Esophagus muscularis mucosa (tissue), 4 donors: Measurements from ENCODE around the gene CYP19A1. TPM values are rescaled to one million over a fixed set of nuclear protein-coding genes. Genes with fewer than 3 reads are reported as not detected.

Experiments used
- DNase-seq: peaks from one replicate; pipeline ENCODE4 v3.0.0-alpha.2; 2017; ENCODE audit errors: extremely low spot score
- H3K27ac ChIP-seq, 4 donors: fragments of 200-600 bp; sonication (generic); replicated peaks in 1 of 4; 1 replicate in 3 of 4; 2 replicates in 1 of 4; pipeline ENCODE4 v1.5.1; 2016 to 2019; ENCODE audit warnings: mild to moderate bottlenecking in 1 of 4
- H3K27me3 ChIP-seq, 4 donors: fragments of 200-600 bp; sonication (generic); one replicate each; pipeline versions ENCODE4 v1.5.1 to v1.6.0; 2016 to 2019
- H3K36me3 ChIP-seq, 4 donors: fragments of 200-600 bp; sonication (generic); one replicate each; pipeline ENCODE4 v1.5.1; 2016 to 2019
- H3K4me1 ChIP-seq, 4 donors: fragments of 200-600 bp; sonication (generic); one replicate each; pipeline ENCODE4 v1.5.1; 2016 to 2019
- H3K4me3 ChIP-seq, 4 donors: fragments of 200-600 bp; sonication (generic); 1 replicate in 2 of 4; 2 replicates in 2 of 4; pipeline ENCODE4 v1.5.1; 2016 to 2019; ENCODE audit warnings: mild to moderate bottlenecking in 4 of 4, moderate library complexity in 1 of 4
- H3K9me3 ChIP-seq, 4 donors: fragments of 200-600 bp; sonication (generic); 1 replicate in 3 of 4; 2 replicates in 1 of 4; pipeline ENCODE4 v1.5.1; 2016 to 2019
- EP300 ChIP-seq: sonication (generic); formaldehyde crosslinking; IDR thresholded peaks from one replicate; pipeline ENCODE4 v1.6.1; 2017; ENCODE audit warnings: antibody characterized with exemption
- POLR2A ChIP-seq: fragments of 450-650 bp; IDR thresholded peaks from one replicate; pipeline ENCODE4 v1.6.1; 2017; ENCODE audit warnings: antibody characterized with exemption, moderate library complexity, mild to moderate bottlenecking, low read depth
- POLR2AphosphoS5 ChIP-seq, 2 donors: sonication (generic); formaldehyde crosslinking; IDR thresholded peaks; one replicate each; pipeline ENCODE4 v1.6.1; 2017; ENCODE audit warnings: antibody characterized with exemption in 2 of 2
- WGBS: methylation state at CpG from one replicate; pipeline ENCODE4 v1.1.5; 2018; 5-methylcytosine and 5-hydroxymethylcytosine counted together
- intact Hi-C: fragments of 100-400 bp; cut with DNase I; formaldehyde crosslinking; loops from one replicate; pipeline ENCODE4 v1.15.1; 2023
- total RNA-seq, 4 donors: library from RNA; depleted of rRNA; stranded (reverse); fragments of >200 nt; gene quantifications; one replicate each; pipeline versions ENCODE4 v1.1.0 to v1.2.1, GENCODE V29; 2016
- TF ChIP-seq, protein P1 (sequence below), 3 experiments: fragments of 200-600 bp in 2 of 3; fragments of 450-650 bp in 1 of 3; sonication (generic) in 2 of 3; IDR thresholded peaks; one replicate each; pipeline ENCODE4 v1.5.1; 2017 to 2019; ENCODE audit warnings: antibody characterized with exemption in 3 of 3, mild to moderate bottlenecking in 2 of 3, moderate library complexity in 1 of 3

The CYP19A1 gene
- total RNA-seq, 4 donors from 2014 or later = 1.5 to 3.5 (median 2.1) TPM; not detected in 1

DNA sequence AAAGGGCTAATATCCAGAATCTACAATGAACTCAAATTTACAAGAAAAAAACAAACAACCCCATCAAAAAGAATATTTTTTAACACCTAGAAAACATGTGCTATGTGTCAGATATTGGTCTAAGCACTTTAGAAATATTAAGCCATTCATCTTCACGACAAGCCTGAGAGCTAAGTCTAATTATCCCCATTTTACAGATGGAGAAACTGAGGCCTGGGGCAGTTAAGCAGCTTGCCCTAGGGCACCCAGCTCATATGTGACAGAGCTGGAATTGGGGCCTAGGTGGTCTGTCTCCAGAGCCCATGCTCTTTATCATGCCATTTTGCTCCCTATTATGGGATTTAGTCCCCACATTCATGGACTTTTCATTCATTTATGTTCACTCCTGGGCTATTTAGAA is 92.8 kb downstream of the CYP19A1 start:
- Histone ChIP-seq H3K27me3 (peaks cover 0 to 7% (median 0%) of the 10 kb centered on the region in 4 donors), H3K4me3 (no peak overlapping the region), H3K9me3 (no peaks in the 10 kb centered on the region), H3K27ac (no peak overlapping the region), H3K36me3 (no peaks in the 10 kb centered on the region), H3K4me1 (no peaks in the 10 kb centered on the region)
- no peak for TF ChIP-seq EP300
- TF ChIP-seq, protein P1, sequence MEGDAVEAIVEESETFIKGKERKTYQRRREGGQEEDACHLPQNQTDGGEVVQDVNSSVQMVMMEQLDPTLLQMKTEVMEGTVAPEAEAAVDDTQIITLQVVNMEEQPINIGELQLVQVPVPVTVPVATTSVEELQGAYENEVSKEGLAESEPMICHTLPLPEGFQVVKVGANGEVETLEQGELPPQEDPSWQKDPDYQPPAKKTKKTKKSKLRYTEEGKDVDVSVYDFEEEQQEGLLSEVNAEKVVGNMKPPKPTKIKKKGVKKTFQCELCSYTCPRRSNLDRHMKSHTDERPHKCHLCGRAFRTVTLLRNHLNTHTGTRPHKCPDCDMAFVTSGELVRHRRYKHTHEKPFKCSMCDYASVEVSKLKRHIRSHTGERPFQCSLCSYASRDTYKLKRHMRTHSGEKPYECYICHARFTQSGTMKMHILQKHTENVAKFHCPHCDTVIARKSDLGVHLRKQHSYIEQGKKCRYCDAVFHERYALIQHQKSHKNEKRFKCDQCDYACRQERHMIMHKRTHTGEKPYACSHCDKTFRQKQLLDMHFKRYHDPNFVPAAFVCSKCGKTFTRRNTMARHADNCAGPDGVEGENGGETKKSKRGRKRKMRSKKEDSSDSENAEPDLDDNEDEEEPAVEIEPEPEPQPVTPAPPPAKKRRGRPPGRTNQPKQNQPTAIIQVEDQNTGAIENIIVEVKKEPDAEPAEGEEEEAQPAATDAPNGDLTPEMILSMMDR (IDR thresholded peaks at IDR 0.05) = no peak
- no peak for TF ChIP-seq POLR2A
- TF ChIP-seq POLR2AphosphoS5 (IDR thresholded peaks at IDR 0.05) = no peak
- no peak for DNase-seq
- intact Hi-C loops = no loop called here
- WGBS = 100% methylated on average over 1 of the region's 1 CpG

DNA sequence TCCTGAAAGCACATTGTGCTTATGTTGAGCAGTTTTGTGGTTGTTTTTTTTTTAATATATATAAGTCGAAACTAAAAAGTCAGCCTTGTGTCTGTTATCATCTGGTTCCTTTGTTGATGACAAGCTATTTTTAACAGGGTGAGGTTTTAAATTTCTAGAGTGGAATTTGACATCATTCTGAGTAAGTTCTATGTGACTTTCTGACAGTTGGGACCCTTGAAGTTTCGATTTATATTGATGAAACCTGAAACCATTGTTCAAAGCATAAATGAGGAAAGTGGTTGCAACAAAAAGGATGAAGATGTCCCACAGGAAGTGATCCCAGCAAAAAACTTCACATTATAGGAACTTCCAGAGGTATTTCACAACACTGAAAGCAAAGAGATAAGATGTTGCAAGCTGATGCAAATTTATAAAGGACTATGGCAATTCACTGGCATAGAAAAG is 94.0 kb downstream of the CYP19A1 start:
- Histone ChIP-seq H3K4me3 (no peak overlapping the region), H3K36me3 (no peaks in the 10 kb centered on the region), H3K9me3 (no peaks in the 10 kb centered on the region), H3K27ac (no peak overlapping the region), H3K27me3 (peaks cover 0 to 17% (median 0%) of the 10 kb centered on the region in 4 donors), H3K4me1 (no peaks in the 10 kb centered on the region)
- TF ChIP-seq POLR2AphosphoS5 (IDR thresholded peaks at IDR 0.05) (no peak), POLR2A (no peak), EP300 (no peak)
- TF ChIP-seq, protein P1 (IDR thresholded peaks at IDR 0.05) = no peak
- intact Hi-C loops = no loop called here
- no peak for DNase-seq
- 37% methylated on average over 2 of the region's 2 CpGs for WGBS

DNA sequence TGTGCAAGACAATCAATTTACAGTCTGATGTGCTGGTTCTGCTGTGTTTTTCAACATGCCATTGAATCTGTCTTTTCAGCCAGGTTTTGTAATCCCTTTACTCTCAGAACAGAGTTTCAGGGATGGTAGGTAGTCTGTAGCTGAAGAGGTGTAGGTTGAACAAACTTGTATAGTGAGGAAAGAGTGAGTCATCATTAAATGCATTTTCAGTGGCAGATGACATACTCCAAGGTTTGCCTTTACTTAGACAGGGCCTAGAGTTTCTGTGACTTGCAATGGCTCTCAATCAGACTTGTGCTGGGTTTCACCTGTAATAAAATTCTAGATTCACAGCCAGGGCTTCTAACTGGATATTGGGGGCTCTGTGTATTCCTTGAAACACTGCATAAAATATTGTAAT is 94.6 kb downstream of the CYP19A1 start:
- intact Hi-C loops = no loop called here
- TF ChIP-seq, protein P1 (IDR thresholded peaks at IDR 0.05) = no peak
- TF ChIP-seq POLR2A (no peak), EP300 (no peak), POLR2AphosphoS5 (IDR thresholded peaks at IDR 0.05) (no peak)
- H3K27me3 ChIP-seq = peaks cover 0 to 21% (median 0%) of the 10 kb centered on the region in 4 donors
- H3K9me3 ChIP-seq = no peaks in the 10 kb centered on the region
- H3K4me3 ChIP-seq = no peak overlapping the region
- H3K4me1 ChIP-seq = no peaks in the 10 kb centered on the region
- no peak overlapping the region for H3K27ac ChIP-seq
- no peaks in the 10 kb centered on the region for H3K36me3 ChIP-seq
- no peak for DNase-seq

DNA sequence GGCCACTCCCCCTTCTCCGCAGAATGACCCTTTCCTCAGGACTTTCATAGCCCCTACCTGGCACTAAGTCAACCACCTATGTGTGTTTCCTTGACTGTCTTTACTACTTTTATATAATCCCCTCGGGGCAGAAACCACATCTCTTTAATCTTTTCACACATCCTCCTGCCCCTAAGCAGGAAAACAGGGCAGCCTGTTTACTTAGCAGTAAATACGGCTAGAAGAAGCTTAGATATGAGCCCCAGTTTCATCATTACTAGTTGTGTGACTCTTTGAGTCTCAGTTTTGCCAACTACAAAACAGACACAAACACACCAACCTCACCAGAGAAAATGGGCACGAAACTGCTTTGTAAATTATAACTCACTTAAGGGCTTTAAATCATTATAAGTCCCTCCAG is 98.3 kb downstream of the CYP19A1 start:
- Histone ChIP-seq H3K4me1 (no peaks in the 10 kb centered on the region), H3K36me3 (no peaks in the 10 kb centered on the region), H3K27ac (no peak overlapping the region), H3K4me3 (no peak overlapping the region), H3K27me3 (peaks cover 0 to 21% (median 0%) of the 10 kb centered on the region in 4 donors), H3K9me3 (no peaks in the 10 kb centered on the region)
- 40% methylated on average over 4 of the region's 4 CpGs for WGBS
- no peak for DNase-seq
- intact Hi-C loops = no loop called here
- TF ChIP-seq, protein P1 (IDR thresholded peaks at IDR 0.05) = no peak
- TF ChIP-seq EP300 (no peak), POLR2AphosphoS5 (IDR thresholded peaks at IDR 0.05) (no peak), POLR2A (no peak)

DNA sequence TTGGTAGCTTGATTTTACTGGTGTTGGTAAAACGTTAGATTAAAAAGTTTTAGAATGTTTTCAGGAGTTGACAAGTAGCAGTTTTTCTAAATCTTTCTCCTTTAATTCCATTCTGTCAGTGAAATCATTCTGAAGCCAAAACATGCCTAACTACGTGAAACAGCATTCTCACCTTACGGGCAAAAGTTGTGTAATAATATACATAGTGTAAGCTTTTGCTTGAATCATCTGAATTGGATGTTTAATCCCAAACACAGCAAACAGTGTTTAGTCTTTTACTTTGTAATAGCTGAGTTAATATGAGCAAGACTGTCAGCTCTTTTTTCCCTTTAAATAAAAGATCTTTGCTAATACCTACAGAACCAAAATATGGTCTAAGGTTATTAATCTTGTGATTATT is 100.6 kb downstream of the CYP19A1 start:
- intact Hi-C loops = no loop called here
- Histone ChIP-seq H3K4me1 (no peaks in the 10 kb centered on the region), H3K9me3 (no peaks in the 10 kb centered on the region), H3K27me3 (peaks cover 0 to 35% (median 0%) of the 10 kb centered on the region in 4 donors), H3K27ac (no peak overlapping the region), H3K36me3 (no peaks in the 10 kb centered on the region), H3K4me3 (no peak overlapping the region)
- TF ChIP-seq POLR2AphosphoS5 (IDR thresholded peaks at IDR 0.05) (no peak), EP300 (no peak), POLR2A (no peak)
- TF ChIP-seq, protein P1 (IDR thresholded peaks at IDR 0.05) = no peak
- 71% methylated on average over 3 of the region's 3 CpGs for WGBS
- no peak for DNase-seq
